Retinal pigment epithelial cell (primary cell): ENCODE measurements around the gene KIAA0232.
A peak's percentile ranks its signal among the peaks of the same experiment; 100 is the strongest.

Experiments
- DNase-seq: peaks from one replicate; pipeline ENCODE4 v3.0.0-alpha.2; 2010; ENCODE audit warnings: low read depth
- H3K4me3 ChIP-seq: 2 replicates; pipeline ENCODE4 v1.5.1; 2011; ENCODE audit warnings: mild to moderate bottlenecking, low read length, control low read depth, moderate library complexity
- CTCF ChIP-seq: conservative IDR thresholded peaks from 2 replicates; pipeline ENCODE4 v1.5.1; 2011; ENCODE audit warnings: low read depth, low read length, control low read depth, inconsistent platforms

The KIAA0232 gene

GRCh38 chr4:6891436-6892170 is 109.1 kb downstream of the KIAA0232 start:
- no peak overlapping the region for H3K4me3 ChIP-seq
- TF ChIP-seq CTCF = no peak
- DNase-seq = no peak

GRCh38 chr4:6892190-6892908 is 109.8 kb downstream of the KIAA0232 start:
- no peak overlapping the region for H3K4me3 ChIP-seq
- TF ChIP-seq CTCF = peak; percentile 39
- no peak for DNase-seq

- no peak overlapping the region for H3K4me3 ChIP-seq
- TF ChIP-seq CTCF = no peak
- DNase-seq = no peak
Observed at GRCh38 chr4:6892909-6893202, 110.3 kb downstream of the KIAA0232 start.

- TF ChIP-seq CTCF = no peak
Observed at GRCh38 chr4:6893449-6894085, 111.0 kb downstream of the KIAA0232 start.

GRCh38 chr4:6894086-6894478 is 111.6 kb downstream of the KIAA0232 start:
- no peak overlapping the region for H3K4me3 ChIP-seq
- no peak for DNase-seq
- TF ChIP-seq CTCF = no peak

More at GRCh38 chr4:6893449-6894085, 111.0 kb downstream of the KIAA0232 start:
- DNase-seq = no peak
- no peak overlapping the region for H3K4me3 ChIP-seq

GRCh38 chr4:6894528-6895498 is 112.3 kb downstream of the KIAA0232 start:
- no peak for TF ChIP-seq CTCF
- no peak for DNase-seq
- H3K4me3 ChIP-seq = no peak overlapping the region
